GM10248 (cell line): ENCODE measurements around the gene RNF130.

Source experiments
- CTCF ChIA-PET: fragments of 300-600 bp; sonication (Branson Sonifier 250); formaldehyde crosslinking; extraction: SDS; loops from one replicate; lab custom pipeline; 2021; ENCODE audit warnings: antibody characterized with exemption; lab: Yijun Ruan, JAX
- POLR2A ChIA-PET: fragments of 350-650 bp; sonication (Branson Sonifier 250); formaldehyde crosslinking; extraction: SDS; loops from one replicate; lab custom pipeline; 2020; ENCODE audit warnings: antibody characterized with exemption; lab: Yijun Ruan, JAX
- DNase-seq: peaks from one replicate; pipeline ENCODE4 v3.0.0; 2012; ENCODE audit errors: extremely low spot score
- CTCF ChIP-seq: IDR thresholded peaks from 2 replicates; pipeline ENCODE4 v1.5.1; 2012; ENCODE audit warnings: mild to moderate bottlenecking, low read depth; ENCODE audit errors: extremely low read depth, missing control alignments, control extremely low read depth

Gene RNF130

GRCh38 chr5:180103487-180104167, 32.1 kb upstream of the RNF130 start:
- ChIA-PET POLR2A (no interaction called here), CTCF (no interaction called here)
- no peak for DNase-seq
- no peak for TF ChIP-seq CTCF

GRCh38 chr5:180102636-180103035, 31.1 kb upstream of the RNF130 start:
- ChIA-PET POLR2A (no interaction called here), CTCF (interaction anchor here (2.2 kb wide), 1 partner anchor 11 kb away, joined by 12 read pairs; no protein-coding TSS in a partner anchor)
- DNase-seq: no peak
- TF ChIP-seq CTCF: no peak

GRCh38 chr5:180101451-180102105, 30.0 kb upstream of the RNF130 start:
- ChIA-PET CTCF (interaction anchor here (2.2 kb wide), 1 partner anchor 10 kb away, joined by 12 read pairs; no protein-coding TSS in a partner anchor), POLR2A (no interaction called here)
- TF ChIP-seq CTCF: no peak
- DNase-seq: no peak

GRCh38 chr5:180100621-180101450, 29.3 kb upstream of the RNF130 start:
- CTCF ChIA-PET: interaction anchor here (2.2 kb wide), 1 partner anchor 9 kb away, joined by 12 read pairs; no protein-coding TSS in a partner anchor
- POLR2A ChIA-PET: no interaction called here
- no peak for DNase-seq
- no peak for TF ChIP-seq CTCF

- no peak for TF ChIP-seq CTCF
- ChIA-PET CTCF (no interaction called here), POLR2A (no interaction called here)
- no peak for DNase-seq
Observed at GRCh38 chr5:180099733-180100611, 28.4 kb upstream of the RNF130 start.
